Coronary artery (tissue), 2 donors: ENCODE measurements around the gene CD84.
"Not testable (repeated sequence)": the region's sequence is repeated elsewhere in the genome, so short reads cannot be mapped to it uniquely, and the experiment has no call there.

Experiments
- DNase-seq: peaks from one replicate; pipeline ENCODE4 v3.0.0-alpha.2; 2017; ENCODE audit warnings: low spot score
- H3K27ac ChIP-seq, 2 donors: fragments of 200-600 bp; sonication (generic); one replicate each; pipeline ENCODE4 v1.5.1; 2016 to 2019
- H3K4me3 ChIP-seq: fragments of 200-600 bp; sonication (generic); 2 replicates; pipeline ENCODE4 v1.5.1; 2016; ENCODE audit warnings: mild to moderate bottlenecking, moderate library complexity
- CTCF ChIP-seq: fragments of 200-600 bp; sonication (generic); IDR thresholded peaks from one replicate; pipeline ENCODE4 v1.5.1; 2019; ENCODE audit warnings: antibody characterized with exemption

The CD84 gene

GRCh38 chr1:160499631-160500030 is 79.7 kb downstream of the CD84 start:
- no peak for DNase-seq
- H3K27ac ChIP-seq, result peak overlapping the region in 1 of 2 donors; percentile 11
- TF ChIP-seq CTCF, result no peak
- H3K4me3 ChIP-seq, result no peak overlapping the region

GRCh38 chr1:160498301-160499065 is 80.8 kb downstream of the CD84 start:
- not testable (repeated sequence) for DNase-seq, H3K27ac ChIP-seq, H3K4me3 ChIP-seq

GRCh38 chr1:160496334-160496733 is 83.0 kb downstream of the CD84 start:
- TF ChIP-seq CTCF, result no peak
- Histone ChIP-seq H3K4me3 (no peak overlapping the region), H3K27ac (no peak overlapping the region)
- DNase-seq, result no peak

- no peak for DNase-seq
- no peak for TF ChIP-seq CTCF
- Histone ChIP-seq H3K4me3 (no peak overlapping the region), H3K27ac (no peak overlapping the region)
Observed at GRCh38 chr1:160494620-160495019, 84.7 kb downstream of the CD84 start.

- no peak for TF ChIP-seq CTCF
- H3K27ac ChIP-seq, result no peak overlapping the region
- no peak overlapping the region for H3K4me3 ChIP-seq
- DNase-seq, result no peak
Observed at GRCh38 chr1:160492617-160493016, 86.7 kb downstream of the CD84 start.

GRCh38 chr1:160491981-160492380 is 87.3 kb downstream of the CD84 start:
- Histone ChIP-seq H3K27ac (no peak overlapping the region), H3K4me3 (no peak overlapping the region)

More at GRCh38 chr1:160491981-160492380, 87.3 kb downstream of the CD84 start:
- no peak for DNase-seq
- no peak for TF ChIP-seq CTCF
